Activated gamma-delta T cell treated with Interleukin-2 at 50 U/mL for 16 hours (primary cell): Measurements from ENCODE around the gene CRYL1.

Experiments
- DNase-seq: peaks from one replicate; pipeline ENCODE4 v3.0.0-alpha.2; 2020

CRYL1 gene

GRCh38 chr13:20491926-20492435, 33.7 kb downstream of the CRYL1 start:
- no peak for DNase-seq

- DNase-seq = no peak
Measured at GRCh38 chr13:20489185-20489820, 36.4 kb downstream of the CRYL1 start.

- DNase-seq = no peak
Measured at GRCh38 chr13:20487927-20488326, 37.7 kb downstream of the CRYL1 start.

GRCh38 chr13:20482787-20483186, 42.9 kb downstream of the CRYL1 start:
- DNase-seq = no peak

GRCh38 chr13:20482275-20482761, 43.3 kb downstream of the CRYL1 start:
- DNase-seq = no peak

DNA sequence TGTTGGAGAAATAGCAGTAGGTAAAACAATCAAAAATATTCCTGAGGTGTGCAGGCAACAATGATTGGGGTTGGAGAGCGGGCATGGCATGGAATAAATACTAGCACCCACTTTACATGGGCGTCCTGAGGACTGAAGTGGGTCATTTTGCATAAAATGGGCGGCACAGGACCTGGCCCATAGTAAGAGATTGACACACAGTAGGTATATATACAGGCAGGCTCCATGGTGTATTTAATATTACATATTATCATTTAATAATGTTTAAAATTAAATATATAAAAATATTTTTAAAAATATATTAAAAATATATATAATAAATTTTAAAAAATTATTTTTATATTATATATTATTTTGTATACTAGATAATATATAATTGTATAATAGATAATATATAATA, 48.3 kb downstream of the CRYL1 start:
- no peak for DNase-seq

- peak; percentile 52 for DNase-seq
Measured at GRCh38 chr13:20475927-20476691, 49.5 kb downstream of the CRYL1 start.

DNA sequence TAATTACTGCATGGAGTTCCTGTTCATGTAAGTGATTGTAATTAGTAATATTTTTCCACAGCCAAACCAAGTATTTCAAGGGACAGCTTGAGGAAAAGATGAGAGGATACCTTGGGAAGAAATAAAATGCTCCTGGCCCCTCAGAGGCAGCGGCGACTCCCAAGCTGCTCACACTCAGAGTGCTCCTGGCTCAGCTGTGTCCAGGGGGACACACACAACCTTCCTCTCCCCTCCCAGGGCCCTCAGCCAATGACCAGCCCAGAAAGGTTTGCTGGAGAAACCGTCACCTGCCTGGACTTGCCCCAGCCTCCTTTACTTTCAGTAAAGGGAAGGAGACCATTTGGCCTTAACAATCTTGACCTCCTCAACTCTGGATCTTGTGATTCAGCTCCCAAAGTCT, 51.1 kb downstream of the CRYL1 start:
- no peak for DNase-seq

DNA sequence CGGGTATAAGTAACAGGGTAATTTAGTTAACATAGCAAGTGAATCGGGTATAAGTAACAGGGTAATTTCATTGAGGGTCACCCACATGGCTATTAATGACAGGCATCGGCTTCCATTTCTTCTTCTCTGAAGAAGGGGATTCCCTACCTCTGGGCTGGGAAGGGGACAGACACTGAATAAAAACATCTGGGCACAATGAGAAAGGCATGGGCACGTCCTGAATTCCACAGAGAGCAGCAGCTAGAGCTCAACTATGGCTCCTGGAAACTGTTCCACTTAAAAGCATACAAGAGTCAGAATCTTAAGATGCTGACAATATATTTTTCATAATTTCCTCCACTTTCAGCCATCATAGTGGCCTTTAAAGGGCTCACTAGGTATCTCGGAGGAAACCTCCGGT, 51.8 kb downstream of the CRYL1 start:
- DNase-seq = no peak

- no peak for DNase-seq
Measured at GRCh38 chr13:20473139-20473538, 52.5 kb downstream of the CRYL1 start.

DNA sequence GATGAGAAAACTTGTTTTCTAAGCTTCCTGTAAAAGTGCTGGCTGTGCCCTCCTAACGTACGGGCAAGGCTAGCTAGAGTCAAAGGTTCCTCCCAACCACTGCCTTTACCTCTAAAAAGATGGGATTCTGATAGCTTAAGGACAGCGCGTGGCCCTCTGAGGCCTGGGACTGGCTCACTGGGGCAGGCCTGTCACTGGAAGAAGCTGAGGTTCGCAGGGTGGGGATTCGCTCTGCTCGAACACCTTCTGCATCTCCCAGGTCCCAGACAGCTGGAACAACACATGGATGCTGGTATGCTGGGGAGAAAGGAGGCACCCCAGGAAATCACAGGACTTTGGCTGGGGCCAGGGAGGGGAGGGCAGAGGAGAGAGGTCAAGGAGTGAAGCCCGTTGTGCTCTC, 53.1 kb downstream of the CRYL1 start:
- no peak for DNase-seq

GRCh38 chr13:20470136-20470535, 55.5 kb downstream of the CRYL1 start:
- no peak for DNase-seq

- DNase-seq = no peak
Measured at GRCh38 chr13:20466371-20466770, 59.3 kb downstream of the CRYL1 start.

DNA sequence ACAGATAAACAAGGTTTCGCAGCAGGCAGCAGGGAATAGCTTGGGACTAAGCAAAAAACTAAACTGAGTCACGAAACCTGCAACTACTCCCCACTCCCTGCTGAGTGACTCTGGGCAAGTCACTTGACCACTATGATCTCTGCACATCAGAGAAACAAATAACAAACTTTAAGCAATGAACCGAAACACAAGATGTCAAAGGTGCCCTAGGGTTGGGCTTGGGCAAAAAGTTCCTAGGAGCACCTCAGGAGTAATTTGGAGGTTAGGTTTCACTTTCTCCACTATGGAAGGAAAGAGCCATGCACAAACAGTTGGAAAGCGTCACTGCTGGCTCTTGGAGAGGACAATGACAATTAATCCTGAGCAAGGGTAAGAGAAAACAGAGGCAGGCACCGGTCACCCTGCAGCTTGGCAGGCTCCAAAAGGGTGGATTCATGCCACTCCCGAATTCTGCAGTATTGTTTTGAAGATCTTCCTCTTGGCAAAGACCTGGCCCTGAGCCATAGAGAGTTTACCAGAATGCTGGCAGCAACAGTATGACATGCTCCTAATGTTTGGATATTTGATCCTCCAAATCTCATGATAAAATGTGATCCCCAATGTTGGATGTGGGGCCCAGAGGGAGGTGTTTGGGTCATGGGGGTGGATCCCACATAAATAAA, 60.3 kb downstream of the CRYL1 start:
- no peak for DNase-seq

GRCh38 chr13:20462921-20463320, 62.7 kb downstream of the CRYL1 start:
- DNase-seq = no peak

GRCh38 chr13:20462533-20462915, 63.1 kb downstream of the CRYL1 start:
- no peak for DNase-seq

- no peak for DNase-seq
Measured at GRCh38 chr13:20461860-20462532, 63.7 kb downstream of the CRYL1 start.

GRCh38 chr13:20461481-20461859, 64.2 kb downstream of the CRYL1 start:
- no peak for DNase-seq

- DNase-seq = no peak
Measured at GRCh38 chr13:20460761-20461160, 64.9 kb downstream of the CRYL1 start.

- DNase-seq = no peak
Measured at GRCh38 chr13:20457670-20458069, 68.0 kb downstream of the CRYL1 start.

- no peak for DNase-seq
Measured at GRCh38 chr13:20456737-20457136, 68.9 kb downstream of the CRYL1 start.

- DNase-seq = no peak
Measured at GRCh38 chr13:20451397-20451796, 74.3 kb downstream of the CRYL1 start.

GRCh38 chr13:20448470-20448869, 77.2 kb downstream of the CRYL1 start:
- no peak for DNase-seq
